ENCODE data around the gene RGMA.

The RGMA gene

GRCh38 chr15:93060336-93061248 is 28.4 kb downstream of the RGMA start:
- WGBS, 2 donors (ENCODE audit: extremely low coverage in 2 of 2, insufficient read length in 2 of 2, insufficient replicate concordance in 1 of 2), result no CpG with 5 or more reads among the region's 19 CpGs
- Histone ChIP-seq H3K9me3 (replicated peaks in 1 of 2; ENCODE audit: control insufficient read depth in 2 of 2, insufficient read depth in 1 of 2, low read depth in 1 of 2, low read length in 2 of 2) (no peaks in the 10 kb centered on the region), H3K4me1 (ENCODE audit: control insufficient read depth in 2 of 2, insufficient read depth in 1 of 2, low read depth in 1 of 2, low read length in 2 of 2) (peaks cover 39 to 67% of the 10 kb centered on the region in 2 donors), H3K14ac (ENCODE audit: low read length) (peak overlapping the region; percentile 42), H3K23ac (ENCODE audit: low read depth, low read length, poor library complexity) (peak overlapping the region; percentile 45), H3K79me1 (ENCODE audit: low read depth, low read length) (peaks cover 27% of the 10 kb centered on the region), H3K18ac (ENCODE audit: low read length) (peak overlapping the region; percentile 76), H2AFZ (ENCODE audit: low read length) (no peak overlapping the region), H3K36me3 (replicated peaks in 1 of 2; ENCODE audit: control insufficient read depth in 2 of 2, insufficient read depth in 2 of 2, low read length in 2 of 2) (peaks cover 57 to 88% of the 10 kb centered on the region in 2 donors), H4K8ac (ENCODE audit: low read depth, low read length) (no peak overlapping the region), H4K91ac (ENCODE audit: low read depth, low read length, poor library complexity) (no peak overlapping the region), H3K4me3 (ENCODE audit: low read length in 2 of 2) (no peak overlapping the region), H3K9ac (ENCODE audit: low read depth, low read length, poor library complexity) (no peak overlapping the region), H3K27me3 (ENCODE audit: control insufficient read depth in 3 of 3, insufficient read depth in 3 of 3, low read depth in 1 of 3, low read length in 3 of 3) (no peaks in the 10 kb centered on the region), H3K4ac (ENCODE audit: low read length) (no peak overlapping the region), H3K27ac (replicated peaks; ENCODE audit: low read length) (peak overlapping the region; percentile 66), H2BK12ac (ENCODE audit: low read length) (no peak overlapping the region), H2BK15ac (ENCODE audit: low read length) (no peak overlapping the region), H3K4me2 (ENCODE audit: insufficient read depth, low read length, poor library complexity, severe bottlenecking) (no peak overlapping the region), H2AK5ac (ENCODE audit: low read depth, low read length) (no peak overlapping the region), H2BK5ac (ENCODE audit: low read length) (peak overlapping the region; percentile 56), H2BK120ac (ENCODE audit: low read depth, low read length) (no peak overlapping the region)
- no peak for DNase-seq (ENCODE audit: low spot score)

GRCh38 chr15:93059442-93059841 is 29.6 kb downstream of the RGMA start:
- Histone ChIP-seq H2BK12ac (ENCODE audit: low read length) (no peak overlapping the region), H3K14ac (ENCODE audit: low read length) (no peak overlapping the region), H3K4me2 (ENCODE audit: insufficient read depth, low read length, poor library complexity, severe bottlenecking) (no peak overlapping the region), H3K36me3 (replicated peaks in 1 of 2; ENCODE audit: control insufficient read depth in 2 of 2, insufficient read depth in 2 of 2, low read length in 2 of 2) (peaks cover 60 to 88% of the 10 kb centered on the region in 2 donors), H3K4me1 (ENCODE audit: control insufficient read depth in 2 of 2, insufficient read depth in 1 of 2, low read depth in 1 of 2, low read length in 2 of 2) (peaks cover 36 to 65% of the 10 kb centered on the region in 2 donors), H2BK15ac (ENCODE audit: low read length) (no peak overlapping the region), H3K9me3 (replicated peaks in 1 of 2; ENCODE audit: control insufficient read depth in 2 of 2, insufficient read depth in 1 of 2, low read depth in 1 of 2, low read length in 2 of 2) (no peaks in the 10 kb centered on the region), H2BK120ac (ENCODE audit: low read depth, low read length) (no peak overlapping the region), H4K91ac (ENCODE audit: low read depth, low read length, poor library complexity) (no peak overlapping the region), H2AK5ac (ENCODE audit: low read depth, low read length) (no peak overlapping the region), H3K4me3 (ENCODE audit: low read length in 2 of 2) (no peak overlapping the region), H2BK5ac (ENCODE audit: low read length) (no peak overlapping the region), H3K18ac (ENCODE audit: low read length) (peak overlapping the region; percentile 32), H3K79me1 (ENCODE audit: low read depth, low read length) (peaks cover 33% of the 10 kb centered on the region), H2AFZ (ENCODE audit: low read length) (no peak overlapping the region), H3K27ac (replicated peaks; ENCODE audit: low read length) (no peak overlapping the region), H3K4ac (ENCODE audit: low read length) (no peak overlapping the region), H3K23ac (ENCODE audit: low read depth, low read length, poor library complexity) (no peak overlapping the region), H3K9ac (ENCODE audit: low read depth, low read length, poor library complexity) (no peak overlapping the region), H3K27me3 (ENCODE audit: control insufficient read depth in 3 of 3, insufficient read depth in 3 of 3, low read depth in 1 of 3, low read length in 3 of 3) (no peaks in the 10 kb centered on the region), H4K8ac (ENCODE audit: low read depth, low read length) (no peak overlapping the region)
- no CpG with 5 or more reads among the region's 8 CpGs for WGBS, 2 donors (ENCODE audit: extremely low coverage in 2 of 2, insufficient read length in 2 of 2, insufficient replicate concordance in 1 of 2)
- no peak for DNase-seq (ENCODE audit: low spot score)

DNA sequence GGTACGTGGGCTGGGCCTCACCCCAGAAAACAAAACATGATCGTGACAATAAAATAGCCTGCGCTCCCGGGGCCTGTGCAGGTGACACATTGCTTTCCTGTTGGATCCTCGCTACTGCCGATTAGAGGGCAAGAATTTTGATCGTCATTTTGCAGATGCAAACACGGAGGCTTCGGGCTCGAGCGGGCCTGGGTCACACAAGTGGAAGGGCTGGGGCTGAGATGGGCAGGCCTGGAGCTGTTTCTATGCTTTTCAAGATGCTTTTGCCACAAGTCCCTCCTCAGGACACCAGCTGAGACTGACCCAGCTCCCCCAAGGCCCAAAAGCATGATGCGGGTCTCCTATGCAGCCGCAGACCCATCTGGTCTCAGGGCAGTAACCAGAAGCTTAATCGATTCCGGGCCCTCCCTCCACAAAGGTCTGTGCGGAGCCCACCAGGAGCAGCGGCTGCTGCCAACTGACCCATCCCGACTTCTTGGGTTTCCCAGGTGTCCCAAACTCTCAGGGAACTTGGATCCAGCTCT is 30.0 kb downstream of the RGMA start:
- H2AFZ ChIP-seq (ENCODE audit: low read length), result no peak overlapping the region
- H2BK120ac ChIP-seq (ENCODE audit: low read depth, low read length), result no peak overlapping the region
- H3K36me3 ChIP-seq (replicated peaks in 1 of 2; ENCODE audit: control insufficient read depth in 2 of 2, insufficient read depth in 2 of 2, low read length in 2 of 2), result peaks cover 57 to 88% of the 10 kb centered on the region in 2 donors
- peaks cover 34 to 60% of the 10 kb centered on the region in 2 donors for H3K4me1 ChIP-seq (ENCODE audit: control insufficient read depth in 2 of 2, insufficient read depth in 1 of 2, low read depth in 1 of 2, low read length in 2 of 2)
- no peak overlapping the region for H4K91ac ChIP-seq (ENCODE audit: low read depth, low read length, poor library complexity)
- H3K9me3 ChIP-seq (replicated peaks in 1 of 2; ENCODE audit: control insufficient read depth in 2 of 2, insufficient read depth in 1 of 2, low read depth in 1 of 2, low read length in 2 of 2), result no peaks in the 10 kb centered on the region
- H3K4ac ChIP-seq (ENCODE audit: low read length), result no peak overlapping the region
- H4K8ac ChIP-seq (ENCODE audit: low read depth, low read length), result no peak overlapping the region
- H3K4me2 ChIP-seq (ENCODE audit: insufficient read depth, low read length, poor library complexity, severe bottlenecking), result no peak overlapping the region
- H2BK5ac ChIP-seq (ENCODE audit: low read length), result no peak overlapping the region
- H3K9ac ChIP-seq (ENCODE audit: low read depth, low read length, poor library complexity), result no peak overlapping the region
- WGBS, 2 donors (ENCODE audit: extremely low coverage in 2 of 2, insufficient read length in 2 of 2, insufficient replicate concordance in 1 of 2), result no CpG with 5 or more reads among the region's 18 CpGs
- H2BK15ac ChIP-seq (ENCODE audit: low read length), result no peak overlapping the region
- no peak overlapping the region for H3K14ac ChIP-seq (ENCODE audit: low read length)
- H2BK12ac ChIP-seq (ENCODE audit: low read length), result no peak overlapping the region
- H3K27me3 ChIP-seq (ENCODE audit: control insufficient read depth in 3 of 3, insufficient read depth in 3 of 3, low read depth in 1 of 3, low read length in 3 of 3), result no peaks in the 10 kb centered on the region
- H3K79me1 ChIP-seq (ENCODE audit: low read depth, low read length), result peaks cover 31% of the 10 kb centered on the region
- no peak overlapping the region for H3K18ac ChIP-seq (ENCODE audit: low read length)
- H3K4me3 ChIP-seq (ENCODE audit: low read length in 2 of 2), result no peak overlapping the region
- H3K27ac ChIP-seq (replicated peaks; ENCODE audit: low read length), result no peak overlapping the region
- H2AK5ac ChIP-seq (ENCODE audit: low read depth, low read length), result no peak overlapping the region
- H3K23ac ChIP-seq (ENCODE audit: low read depth, low read length, poor library complexity), result no peak overlapping the region
- no peak for DNase-seq (ENCODE audit: low spot score)

DNA sequence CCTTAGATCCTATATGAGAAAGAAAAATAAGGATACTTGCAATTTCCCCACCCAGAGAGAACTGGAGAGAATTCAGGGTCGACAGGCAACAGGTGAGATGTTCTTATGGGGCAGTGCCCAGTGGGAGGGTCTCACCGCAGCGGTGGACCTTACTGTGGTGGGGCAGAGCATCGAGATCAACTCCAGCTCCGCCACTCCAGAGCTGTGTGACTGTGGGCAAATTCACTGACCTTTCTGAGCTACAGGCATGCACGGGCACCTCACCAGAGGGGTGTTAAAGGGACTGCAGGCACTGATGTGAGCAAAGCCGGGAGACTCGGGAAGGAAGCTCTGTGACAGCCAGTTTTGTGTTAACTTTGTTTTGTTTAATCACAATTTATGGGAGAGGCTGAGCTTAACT is 30.9 kb downstream of the RGMA start:
- WGBS, 2 donors (ENCODE audit: extremely low coverage in 2 of 2, insufficient read length in 2 of 2, insufficient replicate concordance in 1 of 2), result no CpG with 5 or more reads among the region's 8 CpGs
- H3K4ac ChIP-seq (ENCODE audit: low read length), result no peak overlapping the region
- no peak overlapping the region for H3K27ac ChIP-seq (replicated peaks; ENCODE audit: low read length)

More for the DNA sequence above, 30.9 kb downstream of the RGMA start:
- Histone ChIP-seq H3K14ac (ENCODE audit: low read length) (no peak overlapping the region), H3K4me3 (ENCODE audit: low read length in 2 of 2) (no peak overlapping the region), H2BK15ac (ENCODE audit: low read length) (no peak overlapping the region), H4K91ac (ENCODE audit: low read depth, low read length, poor library complexity) (no peak overlapping the region), H4K8ac (ENCODE audit: low read depth, low read length) (no peak overlapping the region), H3K18ac (ENCODE audit: low read length) (no peak overlapping the region), H3K9me3 (replicated peaks in 1 of 2; ENCODE audit: control insufficient read depth in 2 of 2, insufficient read depth in 1 of 2, low read depth in 1 of 2, low read length in 2 of 2) (no peaks in the 10 kb centered on the region), H3K79me1 (ENCODE audit: low read depth, low read length) (peaks cover 33% of the 10 kb centered on the region), H3K23ac (ENCODE audit: low read depth, low read length, poor library complexity) (no peak overlapping the region), H3K36me3 (replicated peaks in 1 of 2; ENCODE audit: control insufficient read depth in 2 of 2, insufficient read depth in 2 of 2, low read length in 2 of 2) (peaks cover 58 to 88% of the 10 kb centered on the region in 2 donors), H3K4me1 (ENCODE audit: control insufficient read depth in 2 of 2, insufficient read depth in 1 of 2, low read depth in 1 of 2, low read length in 2 of 2) (peaks cover 27 to 54% of the 10 kb centered on the region in 2 donors), H2BK120ac (ENCODE audit: low read depth, low read length) (no peak overlapping the region), H2AFZ (ENCODE audit: low read length) (no peak overlapping the region), H2AK5ac (ENCODE audit: low read depth, low read length) (no peak overlapping the region), H3K4me2 (ENCODE audit: insufficient read depth, low read length, poor library complexity, severe bottlenecking) (no peak overlapping the region), H2BK5ac (ENCODE audit: low read length) (no peak overlapping the region), H3K27me3 (ENCODE audit: control insufficient read depth in 3 of 3, insufficient read depth in 3 of 3, low read depth in 1 of 3, low read length in 3 of 3) (no peaks in the 10 kb centered on the region), H3K9ac (ENCODE audit: low read depth, low read length, poor library complexity) (no peak overlapping the region), H2BK12ac (ENCODE audit: low read length) (no peak overlapping the region)
- DNase-seq (ENCODE audit: low spot score), result no peak
